WERI-Rb-1 (cell line): ENCODE data around the gene MRPS18A.

Experiments
- DNase-seq: peaks from one replicate; pipeline ENCODE4 v3.0.0-alpha.2; 2020
- H3K27ac ChIP-seq: fragments of 250-450 bp; sonication (Bioruptor Pico); 2 replicates; pipeline ENCODE4 v1.5.1; 2020; ENCODE audit warnings: mild to moderate bottlenecking, moderate library complexity
- H3K27me3 ChIP-seq: fragments of 250-450 bp; sonication (Bioruptor Pico); 2 replicates; pipeline ENCODE4 v1.5.1; 2021; ENCODE audit warnings: mild to moderate bottlenecking, low read depth, moderate library complexity; ENCODE audit not compliant: insufficient read depth, severe bottlenecking
- H3K36me3 ChIP-seq: fragments of 250-450 bp; sonication (Bioruptor Pico); 2 replicates; pipeline ENCODE4 v1.5.1; 2020; ENCODE audit warnings: mild to moderate bottlenecking, moderate library complexity
- H3K4me3 ChIP-seq: 2 replicates; pipeline ENCODE4 v1.5.1; 2011; ENCODE audit warnings: low read depth, mild to moderate bottlenecking, control low read depth, low read length
- H3K9me3 ChIP-seq: fragments of 250-450 bp; sonication (Bioruptor Pico); 2 replicates; pipeline ENCODE4 v1.5.1; 2021; ENCODE audit warnings: mild to moderate bottlenecking, moderate library complexity; ENCODE audit not compliant: severe bottlenecking
- TF ChIP-seq, protein P1 (sequence below): IDR thresholded peaks from 2 replicates; pipeline ENCODE4 v1.5.1; 2011; ENCODE audit warnings: low read depth, mild to moderate bottlenecking, control low read depth, inconsistent platforms, low read length

Gene MRPS18A

DNA sequence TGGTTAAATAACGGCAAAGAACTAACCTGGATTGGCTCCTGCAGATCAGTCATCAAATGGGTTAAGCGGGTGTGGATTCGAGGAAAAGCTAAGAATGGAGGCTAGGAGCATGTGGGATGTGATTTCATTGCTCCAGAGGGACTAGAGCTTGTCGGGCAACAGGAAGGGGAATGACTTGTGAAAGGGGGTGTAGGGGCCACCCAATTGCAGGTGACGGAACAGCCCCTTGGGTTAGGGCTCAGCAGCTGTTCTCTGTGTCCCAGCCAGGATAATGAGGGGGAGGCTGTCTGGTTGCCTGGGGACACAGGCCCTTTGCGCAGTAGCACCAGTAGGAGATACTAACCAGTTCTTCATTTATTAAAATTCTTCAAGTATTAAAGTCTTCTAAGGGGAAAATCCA is 25.0 kb upstream of the MRPS18A start:
- Histone ChIP-seq H3K27me3 (no peaks in the 10 kb centered on the region), H3K27ac (no peak overlapping the region), H3K9me3 (no peaks in the 10 kb centered on the region), H3K4me3 (no peak overlapping the region), H3K36me3 (no peaks in the 10 kb centered on the region)
- TF ChIP-seq, protein P1, sequence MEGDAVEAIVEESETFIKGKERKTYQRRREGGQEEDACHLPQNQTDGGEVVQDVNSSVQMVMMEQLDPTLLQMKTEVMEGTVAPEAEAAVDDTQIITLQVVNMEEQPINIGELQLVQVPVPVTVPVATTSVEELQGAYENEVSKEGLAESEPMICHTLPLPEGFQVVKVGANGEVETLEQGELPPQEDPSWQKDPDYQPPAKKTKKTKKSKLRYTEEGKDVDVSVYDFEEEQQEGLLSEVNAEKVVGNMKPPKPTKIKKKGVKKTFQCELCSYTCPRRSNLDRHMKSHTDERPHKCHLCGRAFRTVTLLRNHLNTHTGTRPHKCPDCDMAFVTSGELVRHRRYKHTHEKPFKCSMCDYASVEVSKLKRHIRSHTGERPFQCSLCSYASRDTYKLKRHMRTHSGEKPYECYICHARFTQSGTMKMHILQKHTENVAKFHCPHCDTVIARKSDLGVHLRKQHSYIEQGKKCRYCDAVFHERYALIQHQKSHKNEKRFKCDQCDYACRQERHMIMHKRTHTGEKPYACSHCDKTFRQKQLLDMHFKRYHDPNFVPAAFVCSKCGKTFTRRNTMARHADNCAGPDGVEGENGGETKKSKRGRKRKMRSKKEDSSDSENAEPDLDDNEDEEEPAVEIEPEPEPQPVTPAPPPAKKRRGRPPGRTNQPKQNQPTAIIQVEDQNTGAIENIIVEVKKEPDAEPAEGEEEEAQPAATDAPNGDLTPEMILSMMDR: no peak
- DNase-seq: no peak

GRCh38 chr6:43710576-43710975 is 23.0 kb upstream of the MRPS18A start:
- Histone ChIP-seq H3K27ac (no peak overlapping the region), H3K27me3 (no peaks in the 10 kb centered on the region), H3K9me3 (no peaks in the 10 kb centered on the region), H3K4me3 (no peak overlapping the region), H3K36me3 (no peaks in the 10 kb centered on the region)
- DNase-seq: no peak
- TF ChIP-seq, protein P1: no peak

- H3K36me3 ChIP-seq: no peaks in the 10 kb centered on the region
- H3K4me3 ChIP-seq: no peak overlapping the region
- TF ChIP-seq, protein P1: no peak
- no peaks in the 10 kb centered on the region for H3K9me3 ChIP-seq
- H3K27me3 ChIP-seq: no peaks in the 10 kb centered on the region
- DNase-seq: no peak
- H3K27ac ChIP-seq: no peak overlapping the region
Measured at GRCh38 chr6:43709654-43710303, 22.2 kb upstream of the MRPS18A start.

DNA sequence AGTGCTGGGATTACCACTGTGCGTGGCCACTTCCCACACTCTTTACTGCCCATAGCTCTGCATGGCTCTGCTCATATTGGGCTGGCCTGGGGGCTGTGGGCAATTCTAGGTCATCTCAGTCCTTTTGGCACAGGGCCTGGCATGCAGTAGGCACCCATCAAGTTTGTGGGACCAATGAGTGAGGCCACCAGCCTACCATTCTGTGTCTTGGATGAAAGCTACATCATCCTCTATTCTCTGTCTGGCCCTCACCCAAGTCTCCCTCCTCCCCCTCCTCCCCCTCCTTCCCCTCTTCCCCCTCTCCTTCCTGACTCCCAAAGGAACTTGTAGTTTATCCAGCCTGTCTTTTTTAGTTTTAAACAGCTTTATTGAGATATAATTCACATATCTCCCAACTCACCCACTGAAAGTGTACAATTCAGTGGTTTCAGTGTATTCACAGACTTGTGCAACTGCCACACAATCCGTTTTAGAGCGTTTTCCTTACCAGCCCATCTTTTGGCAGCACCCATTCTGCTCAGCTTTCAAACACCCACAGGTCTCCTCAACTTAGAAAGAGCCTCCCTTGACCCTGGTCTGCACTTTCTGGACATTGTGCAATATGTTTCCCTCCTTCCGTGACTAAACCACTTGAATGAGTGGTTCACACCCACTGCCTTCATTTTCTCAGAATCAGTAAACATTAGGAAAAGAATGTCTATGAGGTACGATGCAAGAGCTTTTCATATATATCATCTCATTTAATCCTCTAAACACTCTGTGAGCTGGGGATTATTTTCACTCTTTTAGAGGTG is 21.5 kb upstream of the MRPS18A start:
- no peak overlapping the region for H3K4me3 ChIP-seq
- H3K36me3 ChIP-seq: no peaks in the 10 kb centered on the region
- no peak overlapping the region for H3K27ac ChIP-seq
- H3K9me3 ChIP-seq: no peaks in the 10 kb centered on the region
- no peak for DNase-seq
- TF ChIP-seq, protein P1: no peak
- no peaks in the 10 kb centered on the region for H3K27me3 ChIP-seq

GRCh38 chr6:43707767-43708166 is 20.2 kb upstream of the MRPS18A start:
- Histone ChIP-seq H3K27me3 (no peaks in the 10 kb centered on the region), H3K27ac (no peak overlapping the region), H3K4me3 (no peak overlapping the region), H3K9me3 (no peaks in the 10 kb centered on the region), H3K36me3 (no peaks in the 10 kb centered on the region)
- TF ChIP-seq, protein P1: no peak
- no peak for DNase-seq
